IMR-90 (cell line): ENCODE results near the gene SBSN. TPM values are rescaled to one million over a fixed set of nuclear protein-coding genes. Genes with fewer than 3 reads are reported as not detected.

Experiments used
- CTCF ChIP-seq: conservative IDR thresholded peaks from 2 replicates; pipeline ENCODE4 v1.5.1; 2012; ENCODE audit warnings: mild to moderate bottlenecking, low read depth, low read length, improper control_type of control experiment
- FOS ChIP-seq: fragments of 150-350 bp; IDR thresholded peaks from 2 replicates; pipeline ENCODE4 v1.6.1; 2016; ENCODE audit warnings: low read depth, low read length
- MXI1 ChIP-seq: IDR thresholded peaks from 2 replicates; pipeline ENCODE4 v1.6.1; 2012; ENCODE audit warnings: low read depth, mild to moderate bottlenecking, low read length, moderate library complexity, borderline replicate concordance
- RAD21 ChIP-seq: IDR thresholded peaks from 2 replicates; pipeline ENCODE4 v1.6.1; 2012; ENCODE audit warnings: low read length, improper control_type of control experiment
- SMC3 ChIP-seq: fragments of 150-350 bp; IDR thresholded peaks from 2 replicates; pipeline ENCODE4 v1.6.1; 2016; ENCODE audit warnings: low read depth, mild to moderate bottlenecking, antibody characterized with exemption, low read length, moderate library complexity
- polyA plus RNA-seq, 3 experiments: library from polyadenylated mRNA; depleted of rRNA; stranded (reverse); fragments of >200 nt; gene quantifications; 2 replicates each; pipeline ENCODE4 v1.2.3, GENCODE V29; 2012; ENCODE audit warnings: low replicate concordance in 1 of 3
- total RNA-seq: library from RNA; depleted of rRNA; stranded (reverse); fragments of >200 nt; gene quantifications from 2 replicates; pipeline ENCODE4 v1.2.3, GENCODE V29; 2012

Gene SBSN
- total and polyA plus RNA-seq, 2 of the 4 experiments (the other 2 are of a cell fraction), result 0.72 to 6.4 TPM

GRCh38 chr19:35563207-35563829 is 35.2 kb upstream of the SBSN start, which contains the start of gene ATP4A (continued):
- TF ChIP-seq CTCF (no peak), MXI1 (no peak), RAD21 (no peak), SMC3 (no peak), FOS (no peak)
